Spleen (tissue), 7 donors: Measurements from ENCODE around the gene SMCHD1.
"Not testable (repeated sequence)": the region's sequence is repeated elsewhere in the genome, so short reads cannot be mapped to it uniquely, and the experiment has no call there.

Source experiments
- POLR2A ChIP-seq, 3 donors: fragments of 450-650 bp; IDR thresholded peaks; one replicate each; pipeline ENCODE4 v1.5.1; 2017; ENCODE audit warnings: antibody characterized with exemption in 3 of 3, mild to moderate bottlenecking in 1 of 3
- TF ChIP-seq, protein P1 (sequence below), 11 experiments: fragments of 200-600 bp in 7 of 11; fragments of 450-650 bp in 4 of 11; sonication (generic) in 4 of 11; IDR thresholded peaks in 8 of 11; conservative IDR thresholded peaks in 3 of 11; 1 replicate in 7 of 11; 2 replicates in 4 of 11; pipeline versions ENCODE4 v1.4.0 to v1.8.0; 2016 to 2021; ENCODE audit warnings: antibody characterized with exemption in 11 of 11, inconsistent platforms in 4 of 11, mild to moderate bottlenecking in 1 of 11
- donor health status: DM: no; HTN: no; CAD: no; lungs with moderate emphysema.
- donor health status: DM: no; HTN: no; CAD: no.
- donor health status: DM: no; HTN: no; CAD: no.

DNA sequence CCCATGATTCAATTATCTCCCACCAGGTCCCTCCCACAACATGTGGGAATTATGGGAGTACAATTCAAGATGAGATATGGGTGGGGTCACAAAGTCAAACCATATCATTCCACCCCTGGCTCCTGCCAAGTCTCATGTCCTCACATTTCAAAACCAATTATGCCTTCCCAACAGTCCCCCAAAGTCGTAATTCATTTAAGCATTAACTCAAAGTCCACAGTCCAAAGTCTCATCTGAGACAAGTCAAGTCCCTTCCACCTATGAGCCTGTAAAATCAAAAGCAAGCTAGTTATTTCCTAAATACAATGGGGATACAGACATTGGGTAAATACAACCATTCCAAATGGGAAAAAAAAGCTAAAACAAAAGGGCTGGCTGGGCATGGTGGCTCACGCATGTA, 153.1 kb downstream of the SMCHD1 start:
- not testable (repeated sequence) for TF ChIP-seq POLR2A (IDR thresholded peaks at IDR 0.05)
- TF ChIP-seq, protein P1, sequence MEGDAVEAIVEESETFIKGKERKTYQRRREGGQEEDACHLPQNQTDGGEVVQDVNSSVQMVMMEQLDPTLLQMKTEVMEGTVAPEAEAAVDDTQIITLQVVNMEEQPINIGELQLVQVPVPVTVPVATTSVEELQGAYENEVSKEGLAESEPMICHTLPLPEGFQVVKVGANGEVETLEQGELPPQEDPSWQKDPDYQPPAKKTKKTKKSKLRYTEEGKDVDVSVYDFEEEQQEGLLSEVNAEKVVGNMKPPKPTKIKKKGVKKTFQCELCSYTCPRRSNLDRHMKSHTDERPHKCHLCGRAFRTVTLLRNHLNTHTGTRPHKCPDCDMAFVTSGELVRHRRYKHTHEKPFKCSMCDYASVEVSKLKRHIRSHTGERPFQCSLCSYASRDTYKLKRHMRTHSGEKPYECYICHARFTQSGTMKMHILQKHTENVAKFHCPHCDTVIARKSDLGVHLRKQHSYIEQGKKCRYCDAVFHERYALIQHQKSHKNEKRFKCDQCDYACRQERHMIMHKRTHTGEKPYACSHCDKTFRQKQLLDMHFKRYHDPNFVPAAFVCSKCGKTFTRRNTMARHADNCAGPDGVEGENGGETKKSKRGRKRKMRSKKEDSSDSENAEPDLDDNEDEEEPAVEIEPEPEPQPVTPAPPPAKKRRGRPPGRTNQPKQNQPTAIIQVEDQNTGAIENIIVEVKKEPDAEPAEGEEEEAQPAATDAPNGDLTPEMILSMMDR (IDR thresholded peaks at IDR 0.05 in 8 of 11, conservative IDR thresholded peaks at IDR 0.05 in 3 of 11) = not testable (repeated sequence)
